ENCODE results near the gene S100A16.
A peak's percentile ranks its signal among the peaks of the same experiment; 100 is the strongest.

Gene S100A16

GRCh38 chr1:153573351-153573750, 39.6 kb downstream of the S100A16 start:
- no peaks in the 10 kb centered on the region for H3K9me3 Mint-ChIP-seq
- no peak for ATAC-seq (replicated peaks; ENCODE audit: extremely low read depth, poor library complexity, severe bottlenecking)
- DNase-seq (ENCODE audit: low spot score in 2 of 2): no peak
- peaks cover 2% of the 10 kb centered on the region for H3K36me3 Mint-ChIP-seq (ENCODE audit: insufficient read depth)
- peaks cover 6% of the 10 kb centered on the region for H3K4me1 Mint-ChIP-seq
- H3K4me3 Mint-ChIP-seq: no peak overlapping the region
- peaks cover 40% of the 10 kb centered on the region for H3K27me3 Mint-ChIP-seq
- no peak overlapping the region for H3K27ac Mint-ChIP-seq (ENCODE audit: low read depth)

- Mint-ChIP-seq H3K4me1 (peaks cover 12% of the 10 kb centered on the region), H3K27me3 (peaks cover 32% of the 10 kb centered on the region), H3K27ac (ENCODE audit: low read depth) (no peak overlapping the region), H3K4me3 (no peak overlapping the region), H3K9me3 (no peaks in the 10 kb centered on the region), H3K36me3 (ENCODE audit: insufficient read depth) (peaks cover 2% of the 10 kb centered on the region)
- DNase-seq (ENCODE audit: low spot score in 2 of 2) (no peak), ATAC-seq (replicated peaks; ENCODE audit: extremely low read depth, poor library complexity, severe bottlenecking) (peak; percentile 77)
Observed at GRCh38 chr1:153572569-153573015, 40.3 kb downstream of the S100A16 start.

GRCh38 chr1:153571706-153572105, 41.2 kb downstream of the S100A16 start:
- H3K27me3 Mint-ChIP-seq: peaks cover 23% of the 10 kb centered on the region
- H3K36me3 Mint-ChIP-seq (ENCODE audit: insufficient read depth): peaks cover 2% of the 10 kb centered on the region
- H3K9me3 Mint-ChIP-seq: no peaks in the 10 kb centered on the region
- no peak overlapping the region for H3K4me3 Mint-ChIP-seq
- ATAC-seq (replicated peaks; ENCODE audit: extremely low read depth, poor library complexity, severe bottlenecking) (no peak), DNase-seq (ENCODE audit: low spot score in 2 of 2) (no peak)
- H3K27ac Mint-ChIP-seq (ENCODE audit: low read depth): no peak overlapping the region
- H3K4me1 Mint-ChIP-seq: peaks cover 17% of the 10 kb centered on the region

- Mint-ChIP-seq H3K4me1 (peaks cover 24% of the 10 kb centered on the region), H3K36me3 (ENCODE audit: insufficient read depth) (peaks cover 3% of the 10 kb centered on the region), H3K9me3 (no peaks in the 10 kb centered on the region), H3K4me3 (no peak overlapping the region), H3K27ac (ENCODE audit: low read depth) (no peak overlapping the region), H3K27me3 (peaks cover 20% of the 10 kb centered on the region)
- DNase-seq (ENCODE audit: low spot score in 2 of 2) (no peak), ATAC-seq (replicated peaks; ENCODE audit: extremely low read depth, poor library complexity, severe bottlenecking) (no peak)
Observed at GRCh38 chr1:153570874-153571273, 42.1 kb downstream of the S100A16 start.

GRCh38 chr1:153569465-153569864, 43.5 kb downstream of the S100A16 start:
- no peak for ATAC-seq (replicated peaks; ENCODE audit: extremely low read depth, poor library complexity, severe bottlenecking)
- H3K27me3 Mint-ChIP-seq: peaks cover 20% of the 10 kb centered on the region
- no peak overlapping the region for H3K27ac Mint-ChIP-seq (ENCODE audit: low read depth)
- no peak for DNase-seq (ENCODE audit: low spot score in 2 of 2)
- H3K36me3 Mint-ChIP-seq (ENCODE audit: insufficient read depth): peaks cover 3% of the 10 kb centered on the region
- no peaks in the 10 kb centered on the region for H3K9me3 Mint-ChIP-seq
- peaks cover 28% of the 10 kb centered on the region for H3K4me1 Mint-ChIP-seq
- no peak overlapping the region for H3K4me3 Mint-ChIP-seq

GRCh38 chr1:153568367-153569099, 44.4 kb downstream of the S100A16 start:
- Mint-ChIP-seq H3K27ac (ENCODE audit: low read depth) (peak overlapping the region; percentile 64), H3K9me3 (no peaks in the 10 kb centered on the region), H3K27me3 (peaks cover 20% of the 10 kb centered on the region), H3K36me3 (ENCODE audit: insufficient read depth) (peaks cover 3% of the 10 kb centered on the region), H3K4me3 (peak overlapping the region; percentile 57), H3K4me1 (peaks cover 28% of the 10 kb centered on the region)
- no peak for ATAC-seq (replicated peaks; ENCODE audit: extremely low read depth, poor library complexity, severe bottlenecking)
- peak; percentile 63 to 71 for DNase-seq (ENCODE audit: low spot score in 2 of 2)

GRCh38 chr1:153567621-153568366, 45.1 kb downstream of the S100A16 start:
- DNase-seq (ENCODE audit: low spot score in 2 of 2) (no peak), ATAC-seq (replicated peaks; ENCODE audit: extremely low read depth, poor library complexity, severe bottlenecking) (no peak)
- H3K4me3 Mint-ChIP-seq: no peak overlapping the region
- H3K27me3 Mint-ChIP-seq: peaks cover 20% of the 10 kb centered on the region
- H3K36me3 Mint-ChIP-seq (ENCODE audit: insufficient read depth): peaks cover 3% of the 10 kb centered on the region
- no peak overlapping the region for H3K27ac Mint-ChIP-seq (ENCODE audit: low read depth)
- no peaks in the 10 kb centered on the region for H3K9me3 Mint-ChIP-seq
- peaks cover 28% of the 10 kb centered on the region for H3K4me1 Mint-ChIP-seq

GRCh38 chr1:153566414-153567371, 46.2 kb downstream of the S100A16 start:
- Mint-ChIP-seq H3K4me3 (peak overlapping the region; percentile 50), H3K27ac (ENCODE audit: low read depth) (peak overlapping the region; percentile 89), H3K9me3 (no peaks in the 10 kb centered on the region), H3K4me1 (peaks cover 28% of the 10 kb centered on the region), H3K36me3 (ENCODE audit: insufficient read depth) (peaks cover 3% of the 10 kb centered on the region), H3K27me3 (peaks cover 16% of the 10 kb centered on the region)
- peak; percentile 90 for ATAC-seq (replicated peaks; ENCODE audit: extremely low read depth, poor library complexity, severe bottlenecking)
- peak; percentile 29 to 32 for DNase-seq (ENCODE audit: low spot score in 2 of 2)

GRCh38 chr1:153565529-153566374, 47.2 kb downstream of the S100A16 start, which contains the start of gene S100A2:
S100A2 (minus strand) TSS chr1:153565844; CDS start chr1:153563877, 1,967 bp downstream.
- Mint-ChIP-seq H3K36me3 (ENCODE audit: insufficient read depth) (peaks cover 3% of the 10 kb centered on the region), H3K9me3 (no peaks in the 10 kb centered on the region), H3K27me3 (peaks cover 10% of the 10 kb centered on the region), H3K27ac (ENCODE audit: low read depth) (peak within 1 kb of the TSS; percentile 89), H3K4me3 (peak within 1 kb of the TSS; percentile 50), H3K4me1 (peaks cover 28% of the 10 kb centered on the region)
- no peak for DNase-seq (ENCODE audit: low spot score in 2 of 2)
- ATAC-seq (replicated peaks; ENCODE audit: extremely low read depth, poor library complexity, severe bottlenecking): peak; percentile 45

GRCh38 chr1:153563991-153564390, 48.9 kb downstream of the S100A16 start:
- Mint-ChIP-seq H3K4me1 (peaks cover 28% of the 10 kb centered on the region), H3K4me3 (no peak overlapping the region), H3K36me3 (ENCODE audit: insufficient read depth) (peaks cover 3% of the 10 kb centered on the region), H3K9me3 (no peaks in the 10 kb centered on the region), H3K27me3 (no peaks in the 10 kb centered on the region), H3K27ac (ENCODE audit: low read depth) (no peak overlapping the region)
- DNase-seq (ENCODE audit: low spot score in 2 of 2): no peak
- no peak for ATAC-seq (replicated peaks; ENCODE audit: extremely low read depth, poor library complexity, severe bottlenecking)

- H3K27ac Mint-ChIP-seq (ENCODE audit: low read depth): no peak overlapping the region
- no peaks in the 10 kb centered on the region for H3K27me3 Mint-ChIP-seq
- peaks cover 1% of the 10 kb centered on the region for H3K36me3 Mint-ChIP-seq (ENCODE audit: insufficient read depth)
- DNase-seq (ENCODE audit: low spot score in 2 of 2) (no peak), ATAC-seq (replicated peaks; ENCODE audit: extremely low read depth, poor library complexity, severe bottlenecking) (no peak)
- H3K4me1 Mint-ChIP-seq: peaks cover 24% of the 10 kb centered on the region
- no peak overlapping the region for H3K4me3 Mint-ChIP-seq
- no peaks in the 10 kb centered on the region for H3K9me3 Mint-ChIP-seq
Observed at GRCh38 chr1:153563483-153563901, 49.4 kb downstream of the S100A16 start.
